H1 (cell line): ENCODE data around the gene ADCY5. TPM values are rescaled to one million over a fixed set of nuclear protein-coding genes. Genes with fewer than 3 reads are reported as not detected.

Experiments
- BCL11A ChIP-seq, 2 experiments: IDR thresholded peaks; one replicate each; pipeline ENCODE4 v1.6.1; 2011; ENCODE audit warnings: low read depth in 2 of 2, low read length in 2 of 2, mild to moderate bottlenecking in 2 of 2
- CBX5 ChIP-seq: fragments of 300-800, 300-1000 bp; sonication (generic); IDR thresholded peaks from 2 replicates; pipeline ENCODE4 v1.7.1; 2016; ENCODE audit warnings: antibody characterized with exemption, low read length, low read depth
- CHD1 ChIP-seq: IDR thresholded peaks from 2 replicates; pipeline ENCODE4 v1.6.1; 2012; ENCODE audit warnings: low read depth, low read length, improper control_type of control experiment
- CHD2 ChIP-seq: IDR thresholded peaks from 2 replicates; pipeline ENCODE4 v1.6.1; 2012; ENCODE audit warnings: low read length, improper control_type of control experiment
- FOSL1 ChIP-seq: IDR thresholded peaks from 2 replicates; pipeline ENCODE4 v1.6.1; 2011; ENCODE audit warnings: mild to moderate bottlenecking, low read depth, low read length, moderate library complexity; ENCODE audit not compliant: insufficient read depth
- KDM1A ChIP-seq: fragments of 200-600, 300-600 bp; sonication (generic); IDR thresholded peaks from 2 replicates; pipeline ENCODE4 v1.7.1; 2016; ENCODE audit warnings: mild to moderate bottlenecking, low read length, borderline replicate concordance
- POLR2A ChIP-seq, 2 experiments: IDR thresholded peaks; 1 replicate in 1 of 2; 2 replicates in 1 of 2; pipeline ENCODE4 v1.6.1; 2011; ENCODE audit warnings: low read depth in 2 of 2, low read length in 2 of 2, mild to moderate bottlenecking in 2 of 2; ENCODE audit errors: control extremely low read depth in 1 of 2
- SP4 ChIP-seq: IDR thresholded peaks from 2 replicates; pipeline ENCODE4 v1.6.1; 2012; ENCODE audit warnings: low read length, inconsistent platforms
- polyA plus RNA-seq, 7 experiments: library from polyadenylated mRNA; depleted of rRNA in 3 of 7; stranded (reverse) in 5 of 7; unstranded in 2 of 7; fragments of >200 nt in 5 of 7; fragments of 200-250 nt in 2 of 7; gene quantifications; 1 replicate in 5 of 7; 2 replicates in 1 of 7; 4 replicates in 1 of 7; pipeline versions ENCODE4 v1.2.1 to v1.2.3, GENCODE V29; 2011 to 2013; ENCODE audit warnings: missing spikeins in 2 of 7, mixed read lengths in 2 of 7
- total RNA-seq: library from RNA; stranded (reverse); fragmentation: NEBNext Ultra II Directional; extraction: Animal tissue kit (Norgen Biotek cat#: 25700); gene quantifications from 2 replicates; pipeline ENCODE4 v1.2.1, GENCODE V29; 2021
- TF ChIP-seq, protein P1 (sequence below): fragments of 300-600 bp; sonication (generic); IDR thresholded peaks from 2 replicates; pipeline ENCODE4 v1.7.1; 2012; ENCODE audit warnings: low read length, moderate library complexity, mild to moderate bottlenecking, inconsistent platforms; ENCODE audit not compliant: insufficient replicate concordance
- TF ChIP-seq, protein P2 (sequence below): IDR thresholded peaks from 2 replicates; pipeline ENCODE4 v1.6.1; 2011; ENCODE audit warnings: low read depth, mild to moderate bottlenecking, low read length; ENCODE audit not compliant: insufficient read depth

ADCY5 gene
- total and polyA plus RNA-seq, 2 of the 8 experiments (the other 6 are each of a cell fraction or from before 2014, with no cell fraction given) = 18.9 to 40.8 TPM

DNA sequence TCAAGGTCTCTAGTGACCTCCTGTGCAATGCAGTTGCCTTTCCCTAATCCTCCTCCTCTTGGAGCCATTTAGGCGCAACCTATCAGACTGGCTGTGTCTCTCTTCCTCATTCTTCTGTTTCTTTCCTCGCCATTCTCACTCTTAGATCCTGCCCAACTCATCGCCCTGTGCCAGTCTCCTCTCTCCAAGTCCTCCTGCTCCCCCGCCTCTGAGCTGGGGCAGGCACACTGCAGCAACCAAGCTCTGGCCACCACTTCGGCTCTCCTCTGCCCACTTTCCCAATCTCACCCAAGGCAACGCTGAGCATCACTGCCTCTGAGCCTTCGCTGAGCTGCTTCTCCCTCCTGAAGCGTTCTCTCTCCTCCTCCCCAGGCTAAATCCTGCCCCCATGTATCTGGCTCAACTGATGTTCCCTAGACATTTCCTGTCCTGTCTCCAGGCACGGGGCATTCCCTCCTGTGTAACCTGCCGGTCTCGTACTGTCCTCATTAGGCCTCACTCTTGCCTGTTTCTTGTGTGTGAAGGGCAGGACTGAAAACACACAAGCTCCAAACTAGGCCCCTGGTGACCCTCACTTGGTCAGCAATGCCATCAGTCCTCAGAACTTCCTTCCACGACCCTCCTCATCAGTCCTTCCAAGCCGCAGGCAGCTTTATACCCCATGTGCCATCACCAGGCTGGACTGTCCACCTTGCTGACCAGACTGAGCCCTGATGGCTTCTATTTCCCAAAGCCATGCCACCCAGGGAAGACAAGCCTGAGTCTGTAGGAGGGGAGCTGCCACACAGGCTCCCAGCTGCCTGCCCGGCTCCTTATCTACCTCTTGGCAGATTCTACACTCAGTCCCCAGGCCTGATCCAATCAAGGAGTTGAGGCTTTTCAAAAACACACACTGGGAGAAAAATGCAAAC, 161.6 kb downstream of the ADCY5 start (continued):
- TF ChIP-seq POLR2A (IDR thresholded peaks at IDR 0.05; ENCODE audit: control extremely low read depth in 1 of 2, low read depth in 2 of 2, low read length in 2 of 2) = no peak
- TF ChIP-seq, protein P1, sequence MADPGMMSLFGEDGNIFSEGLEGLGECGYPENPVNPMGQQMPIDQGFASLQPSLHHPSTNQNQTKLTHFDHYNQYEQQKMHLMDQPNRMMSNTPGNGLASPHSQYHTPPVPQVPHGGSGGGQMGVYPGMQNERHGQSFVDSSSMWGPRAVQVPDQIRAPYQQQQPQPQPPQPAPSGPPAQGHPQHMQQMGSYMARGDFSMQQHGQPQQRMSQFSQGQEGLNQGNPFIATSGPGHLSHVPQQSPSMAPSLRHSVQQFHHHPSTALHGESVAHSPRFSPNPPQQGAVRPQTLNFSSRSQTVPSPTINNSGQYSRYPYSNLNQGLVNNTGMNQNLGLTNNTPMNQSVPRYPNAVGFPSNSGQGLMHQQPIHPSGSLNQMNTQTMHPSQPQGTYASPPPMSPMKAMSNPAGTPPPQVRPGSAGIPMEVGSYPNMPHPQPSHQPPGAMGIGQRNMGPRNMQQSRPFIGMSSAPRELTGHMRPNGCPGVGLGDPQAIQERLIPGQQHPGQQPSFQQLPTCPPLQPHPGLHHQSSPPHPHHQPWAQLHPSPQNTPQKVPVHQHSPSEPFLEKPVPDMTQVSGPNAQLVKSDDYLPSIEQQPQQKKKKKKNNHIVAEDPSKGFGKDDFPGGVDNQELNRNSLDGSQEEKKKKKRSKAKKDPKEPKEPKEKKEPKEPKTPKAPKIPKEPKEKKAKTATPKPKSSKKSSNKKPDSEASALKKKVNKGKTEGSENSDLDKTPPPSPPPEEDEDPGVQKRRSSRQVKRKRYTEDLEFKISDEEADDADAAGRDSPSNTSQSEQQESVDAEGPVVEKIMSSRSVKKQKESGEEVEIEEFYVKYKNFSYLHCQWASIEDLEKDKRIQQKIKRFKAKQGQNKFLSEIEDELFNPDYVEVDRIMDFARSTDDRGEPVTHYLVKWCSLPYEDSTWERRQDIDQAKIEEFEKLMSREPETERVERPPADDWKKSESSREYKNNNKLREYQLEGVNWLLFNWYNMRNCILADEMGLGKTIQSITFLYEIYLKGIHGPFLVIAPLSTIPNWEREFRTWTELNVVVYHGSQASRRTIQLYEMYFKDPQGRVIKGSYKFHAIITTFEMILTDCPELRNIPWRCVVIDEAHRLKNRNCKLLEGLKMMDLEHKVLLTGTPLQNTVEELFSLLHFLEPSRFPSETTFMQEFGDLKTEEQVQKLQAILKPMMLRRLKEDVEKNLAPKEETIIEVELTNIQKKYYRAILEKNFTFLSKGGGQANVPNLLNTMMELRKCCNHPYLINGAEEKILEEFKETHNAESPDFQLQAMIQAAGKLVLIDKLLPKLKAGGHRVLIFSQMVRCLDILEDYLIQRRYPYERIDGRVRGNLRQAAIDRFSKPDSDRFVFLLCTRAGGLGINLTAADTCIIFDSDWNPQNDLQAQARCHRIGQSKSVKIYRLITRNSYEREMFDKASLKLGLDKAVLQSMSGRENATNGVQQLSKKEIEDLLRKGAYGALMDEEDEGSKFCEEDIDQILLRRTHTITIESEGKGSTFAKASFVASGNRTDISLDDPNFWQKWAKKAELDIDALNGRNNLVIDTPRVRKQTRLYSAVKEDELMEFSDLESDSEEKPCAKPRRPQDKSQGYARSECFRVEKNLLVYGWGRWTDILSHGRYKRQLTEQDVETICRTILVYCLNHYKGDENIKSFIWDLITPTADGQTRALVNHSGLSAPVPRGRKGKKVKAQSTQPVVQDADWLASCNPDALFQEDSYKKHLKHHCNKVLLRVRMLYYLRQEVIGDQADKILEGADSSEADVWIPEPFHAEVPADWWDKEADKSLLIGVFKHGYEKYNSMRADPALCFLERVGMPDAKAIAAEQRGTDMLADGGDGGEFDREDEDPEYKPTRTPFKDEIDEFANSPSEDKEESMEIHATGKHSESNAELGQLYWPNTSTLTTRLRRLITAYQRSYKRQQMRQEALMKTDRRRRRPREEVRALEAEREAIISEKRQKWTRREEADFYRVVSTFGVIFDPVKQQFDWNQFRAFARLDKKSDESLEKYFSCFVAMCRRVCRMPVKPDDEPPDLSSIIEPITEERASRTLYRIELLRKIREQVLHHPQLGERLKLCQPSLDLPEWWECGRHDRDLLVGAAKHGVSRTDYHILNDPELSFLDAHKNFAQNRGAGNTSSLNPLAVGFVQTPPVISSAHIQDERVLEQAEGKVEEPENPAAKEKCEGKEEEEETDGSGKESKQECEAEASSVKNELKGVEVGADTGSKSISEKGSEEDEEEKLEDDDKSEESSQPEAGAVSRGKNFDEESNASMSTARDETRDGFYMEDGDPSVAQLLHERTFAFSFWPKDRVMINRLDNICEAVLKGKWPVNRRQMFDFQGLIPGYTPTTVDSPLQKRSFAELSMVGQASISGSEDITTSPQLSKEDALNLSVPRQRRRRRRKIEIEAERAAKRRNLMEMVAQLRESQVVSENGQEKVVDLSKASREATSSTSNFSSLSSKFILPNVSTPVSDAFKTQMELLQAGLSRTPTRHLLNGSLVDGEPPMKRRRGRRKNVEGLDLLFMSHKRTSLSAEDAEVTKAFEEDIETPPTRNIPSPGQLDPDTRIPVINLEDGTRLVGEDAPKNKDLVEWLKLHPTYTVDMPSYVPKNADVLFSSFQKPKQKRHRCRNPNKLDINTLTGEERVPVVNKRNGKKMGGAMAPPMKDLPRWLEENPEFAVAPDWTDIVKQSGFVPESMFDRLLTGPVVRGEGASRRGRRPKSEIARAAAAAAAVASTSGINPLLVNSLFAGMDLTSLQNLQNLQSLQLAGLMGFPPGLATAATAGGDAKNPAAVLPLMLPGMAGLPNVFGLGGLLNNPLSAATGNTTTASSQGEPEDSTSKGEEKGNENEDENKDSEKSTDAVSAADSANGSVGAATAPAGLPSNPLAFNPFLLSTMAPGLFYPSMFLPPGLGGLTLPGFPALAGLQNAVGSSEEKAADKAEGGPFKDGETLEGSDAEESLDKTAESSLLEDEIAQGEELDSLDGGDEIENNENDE = no peak
- no peak for TF ChIP-seq SP4
- TF ChIP-seq, protein P2, sequence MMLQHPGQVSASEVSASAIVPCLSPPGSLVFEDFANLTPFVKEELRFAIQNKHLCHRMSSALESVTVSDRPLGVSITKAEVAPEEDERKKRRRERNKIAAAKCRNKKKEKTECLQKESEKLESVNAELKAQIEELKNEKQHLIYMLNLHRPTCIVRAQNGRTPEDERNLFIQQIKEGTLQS = no peak
- no peak for TF ChIP-seq CBX5
- no peak for TF ChIP-seq BCL11A (IDR thresholded peaks at IDR 0.05; ENCODE audit: low read depth in 2 of 2, low read length in 2 of 2)
- no peak for TF ChIP-seq KDM1A
- no peak for TF ChIP-seq CHD1
- TF ChIP-seq FOSL1 = no peak
- no peak for TF ChIP-seq CHD2
- TF ChIP-seq, all 59 proteins: peak for 0
